ENCODE measurements around the gene CCDC191.

Gene CCDC191, protein sequence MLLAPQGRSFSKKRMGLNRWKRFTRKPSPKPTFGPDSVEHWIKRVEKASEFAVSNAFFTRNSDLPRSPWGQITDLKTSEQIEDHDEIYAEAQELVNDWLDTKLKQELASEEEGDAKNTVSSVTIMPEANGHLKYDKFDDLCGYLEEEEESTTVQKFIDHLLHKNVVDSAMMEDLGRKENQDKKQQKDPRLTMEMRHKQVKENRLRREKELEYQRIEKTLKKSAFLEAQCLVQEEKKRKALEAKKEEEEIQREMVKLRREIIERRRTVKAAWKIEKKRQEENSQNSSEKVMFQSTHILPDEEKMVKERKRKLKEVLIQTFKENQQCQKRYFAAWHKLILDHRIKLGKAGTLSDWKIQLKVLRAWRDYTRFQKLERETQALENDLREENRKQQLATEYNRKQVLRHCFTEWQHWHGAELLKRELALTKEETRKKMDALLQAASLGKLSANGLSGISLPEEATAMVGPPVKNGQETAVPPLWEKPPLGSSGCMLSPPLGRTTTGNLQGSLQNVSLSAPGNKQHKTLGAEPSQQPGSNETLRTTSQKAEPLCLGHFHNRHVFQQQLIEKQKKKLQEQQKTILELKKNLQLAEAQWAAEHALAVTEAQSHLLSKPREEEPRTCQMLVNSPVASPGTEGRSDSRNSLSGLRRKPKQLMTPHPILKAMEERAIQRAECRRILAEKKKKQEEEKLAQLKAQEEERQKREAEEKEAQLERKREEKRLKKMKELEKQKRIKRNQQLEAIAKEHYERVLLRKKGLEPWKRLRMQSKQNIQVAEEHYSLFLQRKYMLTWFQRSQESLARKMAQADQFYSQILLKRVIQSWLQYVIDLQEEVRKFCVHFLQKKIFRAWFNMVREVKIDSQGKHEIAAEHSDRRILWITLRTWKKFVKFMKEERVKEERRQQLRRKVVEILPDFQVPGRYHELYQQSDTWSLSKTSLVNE

GRCh38 chr3:114056130-114057010 lies at the start of gene CCDC191, which contains the start of gene QTRT2:
CCDC191 (minus strand) TSS chr3:114056526; CDS start chr3:114056466, 60 bp downstream.
QTRT2 (plus strand) TSS chr3:114056737; CDS start chr3:114065258, 8,521 bp downstream.
- peak; percentile 96 for FAIRE-seq

DNA sequence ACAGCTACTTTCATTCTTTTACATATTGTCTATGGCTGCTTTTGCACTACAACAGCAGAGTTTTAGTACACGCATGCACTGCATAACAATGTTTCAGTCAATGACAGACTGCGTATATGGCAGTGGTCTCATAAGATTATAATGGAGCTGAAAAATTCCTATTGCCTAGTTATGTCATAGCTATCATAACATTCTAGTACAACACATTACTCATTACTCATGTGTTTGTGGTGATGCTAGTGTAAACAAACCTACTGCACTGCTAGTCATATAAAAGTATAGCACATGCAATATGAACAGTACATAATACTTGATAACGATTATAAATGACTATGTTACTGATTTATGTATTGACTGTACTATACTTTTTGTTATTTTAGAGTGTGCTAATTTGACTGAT lies 48.1 kb upstream of the CCDC191 start:
- FAIRE-seq = no peak

GRCh38 chr3:114103858-114104257 lies 47.5 kb upstream of the CCDC191 start:
- no peak for FAIRE-seq

GRCh38 chr3:114103181-114103580 lies 46.9 kb upstream of the CCDC191 start:
- no peak for FAIRE-seq

GRCh38 chr3:114101101-114101500 lies 44.8 kb upstream of the CCDC191 start:
- FAIRE-seq = no peak

DNA sequence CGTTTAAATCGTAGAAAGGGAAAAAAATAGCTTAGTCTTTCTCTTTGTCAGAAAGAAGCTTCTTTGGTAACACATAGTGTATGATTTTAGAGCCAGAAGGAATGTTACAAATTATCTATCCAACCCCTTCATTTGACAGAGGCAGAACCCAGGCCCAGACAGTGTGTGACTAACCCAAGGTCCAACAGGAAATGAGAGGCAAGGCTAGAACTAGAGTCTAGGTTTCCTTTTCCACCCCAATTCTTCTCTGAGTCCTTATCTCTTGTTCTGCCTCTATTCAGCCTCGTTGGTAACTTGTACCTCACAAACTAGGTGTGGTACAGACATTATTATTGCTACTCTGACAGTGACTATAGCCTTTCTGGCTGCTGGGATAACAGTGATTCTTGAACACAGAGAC lies 39.5 kb upstream of the CCDC191 start:
- no peak for FAIRE-seq

- no peak for FAIRE-seq
These were observed 37.3 kb upstream of the CCDC191 start for GRCh38 chr3:114093596-114093995.

DNA sequence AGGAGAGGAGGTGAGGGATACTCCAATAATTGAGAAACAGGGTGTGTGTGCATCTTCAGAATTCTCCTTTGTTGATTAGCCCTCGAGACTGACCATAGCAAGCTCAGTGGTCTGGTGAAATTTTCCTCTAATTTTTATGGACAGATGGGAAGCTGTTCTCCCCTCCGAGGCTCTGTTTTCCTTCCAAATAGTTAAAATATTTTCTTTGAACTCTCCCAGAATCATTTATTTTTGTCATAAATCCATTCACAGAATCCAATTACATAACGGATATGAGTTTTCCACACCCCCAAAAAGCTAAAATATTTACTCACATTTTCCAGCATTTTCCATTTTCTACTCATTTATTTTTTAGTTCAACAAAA lies 36.7 kb upstream of the CCDC191 start:
- FAIRE-seq = no peak

GRCh38 chr3:114092151-114093015 lies 36.1 kb upstream of the CCDC191 start:
- FAIRE-seq = no peak

- FAIRE-seq = no peak
These were observed 33.3 kb upstream of the CCDC191 start for GRCh38 chr3:114089675-114090074.

GRCh38 chr3:114086356-114086755 lies 30.0 kb upstream of the CCDC191 start:
- FAIRE-seq = no peak

- FAIRE-seq = peak; percentile 11
These were observed 26.8 kb upstream of the CCDC191 start for GRCh38 chr3:114083112-114083511.

DNA sequence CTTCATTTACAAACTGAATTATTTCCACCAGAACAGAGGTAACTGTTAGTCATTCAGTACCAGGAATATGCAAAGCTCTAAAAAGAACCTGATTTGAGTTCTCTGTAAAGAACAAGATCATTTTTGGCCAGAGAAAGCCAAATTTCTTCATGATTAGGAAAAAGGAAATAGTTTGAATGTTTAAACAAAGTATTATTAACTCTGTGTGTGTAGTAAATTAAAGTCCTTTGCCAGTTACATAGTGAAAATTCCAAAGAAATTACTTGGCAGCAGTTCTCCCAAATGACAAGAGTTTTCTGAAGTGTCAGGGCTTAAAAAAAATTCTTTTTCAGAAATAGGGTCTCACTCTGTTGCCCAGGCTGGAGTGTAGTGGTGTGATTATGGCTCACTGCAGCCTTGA lies 24.7 kb upstream of the CCDC191 start:
- FAIRE-seq = no peak

DNA sequence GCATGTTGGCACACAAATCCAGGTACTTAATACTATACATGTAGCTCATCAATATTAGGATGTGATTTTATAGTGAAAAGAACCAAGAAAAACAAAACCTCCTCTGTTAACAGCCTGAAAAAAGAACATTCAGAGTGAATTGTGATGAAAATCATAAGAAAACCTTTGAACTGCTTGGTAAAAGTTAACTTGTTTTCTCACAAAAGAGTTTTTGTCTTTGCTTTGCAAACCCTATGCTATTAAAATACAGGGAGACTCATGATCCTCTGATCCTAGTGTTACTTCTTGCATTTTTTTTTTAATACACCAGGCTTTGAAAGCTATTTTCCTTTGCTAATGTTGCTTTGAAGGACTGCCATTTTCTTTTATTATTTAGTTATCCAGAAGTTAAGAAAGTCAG lies 23.9 kb upstream of the CCDC191 start:
- no peak for FAIRE-seq

DNA sequence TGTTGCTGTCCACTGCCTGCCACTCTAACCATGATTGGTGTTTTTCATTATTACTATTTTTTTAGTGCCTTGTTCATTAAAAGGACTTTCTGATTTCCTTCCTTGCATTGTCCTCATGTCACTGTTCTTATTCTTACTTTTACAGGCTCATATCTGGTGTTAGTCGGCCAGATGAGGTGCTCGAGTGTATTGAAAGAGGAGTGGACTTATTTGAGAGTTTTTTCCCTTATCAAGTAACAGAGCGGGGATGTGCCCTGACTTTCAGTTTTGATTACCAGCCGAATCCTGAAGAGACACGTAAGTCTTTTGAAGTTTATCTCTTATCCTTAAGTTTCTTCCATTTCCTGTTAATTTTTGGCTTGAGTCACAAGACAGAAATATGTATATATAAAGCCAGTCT lies 23.4 kb upstream of the CCDC191 start:
- FAIRE-seq = no peak

GRCh38 chr3:114078126-114078525 lies 21.8 kb upstream of the CCDC191 start:
- FAIRE-seq = no peak

DNA sequence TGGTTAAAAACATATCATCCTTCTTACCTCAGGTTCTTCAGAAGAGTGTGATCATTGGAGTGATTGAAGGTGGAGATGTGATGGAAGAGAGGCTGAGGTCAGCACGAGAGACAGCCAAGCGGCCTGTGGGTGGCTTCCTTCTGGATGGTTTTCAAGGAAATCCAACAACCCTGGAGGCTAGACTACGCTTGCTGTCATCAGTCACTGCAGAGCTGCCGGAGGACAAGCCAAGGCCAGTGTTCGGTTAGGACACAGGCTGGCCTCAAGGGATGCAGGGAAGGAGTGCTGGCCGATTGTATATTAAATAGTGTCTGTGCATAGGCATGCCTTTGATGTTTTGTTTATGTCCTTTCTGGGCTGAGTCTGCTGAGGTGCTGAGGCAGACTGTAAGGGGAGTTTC lies 20.4 kb upstream of the CCDC191 start:
- no peak for FAIRE-seq

GRCh38 chr3:114071786-114072185 lies 15.5 kb upstream of the CCDC191 start:
- FAIRE-seq = no peak

- no peak for FAIRE-seq
These were observed 12.0 kb upstream of the CCDC191 start for GRCh38 chr3:114068336-114068735.

DNA sequence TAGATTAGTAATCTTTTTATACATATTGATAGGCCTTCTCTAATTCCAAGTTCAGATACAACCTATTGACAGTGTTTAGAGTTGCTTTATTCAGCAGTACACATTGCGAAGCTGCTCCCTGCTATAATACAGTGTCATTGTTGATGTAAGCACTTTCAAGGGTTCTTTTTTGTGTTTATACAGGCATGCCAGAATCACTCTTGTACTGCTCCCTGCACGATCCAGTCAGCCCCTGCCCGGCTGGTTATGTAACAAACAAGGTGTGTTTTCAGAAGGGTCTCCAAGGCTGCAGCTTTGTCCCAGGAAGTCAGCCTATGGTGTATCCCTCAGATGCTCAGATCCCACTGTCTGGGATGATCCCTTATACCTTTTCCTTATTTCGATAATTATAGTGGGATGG lies 11.5 kb upstream of the CCDC191 start:
- no peak for FAIRE-seq

DNA sequence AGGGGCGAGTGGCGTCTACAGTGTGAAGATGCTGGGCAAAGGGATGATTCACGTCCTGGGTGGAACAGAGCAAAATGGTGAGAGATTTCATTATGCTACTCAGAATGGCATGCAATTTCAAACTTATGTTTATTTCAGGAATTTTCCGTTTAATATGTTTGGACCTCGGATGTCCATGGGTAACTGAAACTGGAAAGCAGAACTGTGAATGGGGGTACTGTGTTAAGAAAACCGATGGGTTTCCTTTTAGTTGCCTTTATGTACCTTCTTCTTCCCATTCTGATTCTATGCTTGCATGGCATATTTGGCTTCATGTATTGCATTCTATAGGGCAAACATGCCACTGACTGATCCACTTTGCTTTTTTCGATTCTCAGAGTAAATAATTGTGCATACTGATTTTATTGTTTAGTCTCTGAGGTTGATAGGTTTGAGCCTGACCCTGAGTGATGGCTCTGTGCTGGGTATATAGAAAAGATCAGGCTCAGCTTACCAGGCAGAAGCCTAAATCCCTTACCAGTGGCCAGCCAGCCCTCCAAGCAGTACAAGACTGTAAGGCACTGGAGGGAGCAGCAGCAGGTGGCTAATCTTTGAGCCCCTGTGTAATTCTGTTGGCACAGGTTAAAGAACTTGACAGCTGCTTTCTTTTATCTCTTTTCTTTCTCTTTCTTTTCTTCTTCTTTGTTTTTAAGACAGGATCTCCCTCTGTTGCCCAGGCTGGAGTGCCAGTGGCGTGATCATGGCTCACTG lies 4.8 kb upstream of the CCDC191 start:
- no peak for FAIRE-seq
